SH-SY5Y (cell line): ENCODE results near the gene DLG2.

Source experiments
- GATA2 ChIP-seq: IDR thresholded peaks from 2 replicates; pipeline ENCODE4 v1.6.1; 2011; ENCODE audit warnings: mild to moderate bottlenecking, low read depth, low read length
- GATA3 ChIP-seq: IDR thresholded peaks from 2 replicates; pipeline ENCODE4 v1.6.1; 2011; ENCODE audit warnings: low read depth, mild to moderate bottlenecking, low read length, moderate library complexity

- TF ChIP-seq GATA2 (no peak), GATA3 (no peak)
Observed at GRCh38 chr11:84140386-84141169, 1486.6 kb downstream of the DLG2 start.
